CD4-positive, alpha-beta T cell treated with Interleukin-4 for 1 hour (primary cell): ENCODE results near the gene RFX3.

Experiments
- DNase-seq, 2 donors: peaks; one replicate each; pipeline ENCODE4 v3.0.0-alpha.2; 2020 to 2022

The RFX3 gene

DNA sequence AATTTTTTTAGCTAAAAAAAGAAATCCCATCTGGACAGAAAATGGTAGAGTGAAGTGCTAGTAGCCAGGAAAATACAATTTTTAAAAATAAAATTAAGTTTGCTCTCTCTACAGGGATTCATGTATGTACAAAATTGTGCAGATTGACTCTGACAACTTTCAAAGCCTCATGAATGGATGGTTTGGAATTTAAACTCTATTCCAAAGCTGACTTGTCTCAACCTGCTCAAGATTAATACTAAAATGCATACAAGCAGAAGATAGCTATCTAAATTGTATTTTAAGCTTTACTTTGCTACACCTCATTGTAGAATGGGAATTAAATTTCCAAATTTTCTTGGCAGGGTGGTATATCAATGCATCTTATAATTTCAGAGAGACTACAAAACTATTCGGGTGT, 257.6 kb downstream of the RFX3 start:
- DNase-seq: no peak

DNA sequence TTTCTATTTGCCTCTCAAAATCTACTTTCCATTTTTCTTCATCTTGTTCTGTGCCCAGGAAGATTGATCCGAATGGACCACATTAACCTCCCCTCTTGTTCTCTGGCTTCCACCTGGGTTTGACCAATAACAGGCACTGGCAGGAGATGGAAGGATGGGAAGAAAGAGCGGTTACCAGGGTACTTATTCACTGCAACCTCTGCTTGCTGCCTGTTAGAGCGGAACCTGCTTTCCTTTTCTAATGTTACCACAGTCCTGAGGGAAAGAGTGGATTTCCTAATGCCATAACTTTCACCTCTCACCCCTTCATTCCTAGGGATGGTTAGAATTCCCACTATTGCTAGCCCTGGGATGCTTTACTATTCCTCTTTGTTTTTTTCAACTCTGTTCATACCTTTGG, 262.1 kb downstream of the RFX3 start:
- no peak for DNase-seq

DNA sequence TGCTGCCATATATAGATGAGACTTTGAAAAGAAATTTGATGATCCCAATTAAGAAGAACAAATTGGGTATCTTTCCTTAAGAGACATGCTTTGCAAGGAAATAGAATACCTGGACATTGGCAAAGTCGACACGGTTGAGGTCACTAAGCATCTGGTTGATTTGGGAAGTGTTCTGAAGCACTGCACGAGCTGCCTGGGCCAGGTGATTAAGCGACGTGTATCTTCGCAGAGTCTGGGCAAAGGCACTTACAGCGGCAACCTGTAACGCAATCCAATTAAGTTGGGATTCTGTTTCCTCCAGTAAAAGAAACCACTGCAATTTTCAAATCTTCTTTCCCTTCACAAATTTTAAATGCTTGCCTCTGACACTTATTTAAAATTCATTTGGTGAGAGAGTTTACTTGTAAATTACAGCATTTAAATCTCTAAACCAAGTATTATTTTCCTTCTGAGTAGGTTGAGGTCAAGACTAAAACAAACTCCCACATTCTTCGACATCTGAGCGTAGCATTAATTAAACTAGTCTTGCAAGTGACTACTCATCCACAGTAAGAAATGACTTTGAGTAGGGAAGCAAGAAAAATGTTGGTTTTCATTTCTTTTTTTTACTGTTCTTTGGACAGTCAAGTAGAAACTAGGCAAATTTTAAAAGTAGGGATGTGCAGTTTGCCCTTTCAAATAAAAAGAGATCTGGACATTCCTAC, 262.8 kb downstream of the RFX3 start:
- DNase-seq: no peak

DNA sequence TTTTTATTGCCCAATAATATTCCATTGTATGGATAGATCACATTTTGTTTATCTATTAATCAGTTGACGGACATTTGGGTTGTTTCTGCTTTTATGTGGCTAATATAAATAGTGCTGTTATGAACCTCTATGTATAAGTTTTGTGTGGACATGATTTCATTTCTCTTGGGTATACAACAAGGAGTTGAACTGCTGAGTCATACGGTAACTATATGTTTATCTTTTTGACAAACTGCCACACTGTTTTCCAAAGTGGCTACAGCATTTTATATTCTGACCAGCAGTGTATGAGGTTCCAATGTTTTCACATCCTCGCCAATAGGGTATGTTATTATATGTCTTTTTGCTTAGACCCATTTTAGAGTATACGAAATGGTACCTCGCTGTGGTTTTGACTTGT, 264.3 kb downstream of the RFX3 start:
- no peak for DNase-seq

DNA sequence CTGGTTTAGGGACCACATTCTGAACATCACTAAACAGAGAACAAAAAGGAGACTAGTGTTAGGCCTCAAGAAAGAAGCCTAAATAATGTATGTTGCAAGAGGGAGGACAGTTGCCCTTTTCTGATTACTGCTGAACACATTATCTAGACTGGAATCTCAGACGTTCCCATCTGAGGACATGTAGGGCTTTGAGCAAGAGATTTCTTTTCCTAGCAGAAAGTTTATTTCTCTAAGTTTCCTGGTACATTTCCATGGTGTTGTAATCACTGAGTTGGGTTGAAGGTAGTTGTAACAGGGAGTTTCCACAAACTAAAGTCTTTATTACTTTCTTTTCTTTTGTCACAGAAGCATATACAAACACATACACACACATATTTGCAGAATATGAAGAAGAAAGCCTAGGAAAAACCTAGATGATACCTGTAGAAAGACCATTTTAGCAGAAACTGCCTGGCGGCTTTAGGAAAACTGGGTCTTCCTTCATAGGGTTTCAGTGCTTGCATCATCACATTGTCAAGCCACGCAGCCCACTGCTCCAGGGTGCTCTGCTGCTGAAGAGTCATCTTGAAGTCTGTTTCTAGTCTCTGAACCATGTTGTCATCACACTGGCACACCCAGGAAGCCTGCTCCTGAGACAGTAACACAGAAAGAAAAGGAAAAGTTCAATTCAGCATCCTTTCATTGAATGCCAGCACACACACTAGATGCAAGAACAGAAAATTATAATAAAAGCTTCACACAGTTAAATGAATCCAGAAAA, 269.1 kb downstream of the RFX3 start:
- DNase-seq: no peak

DNA sequence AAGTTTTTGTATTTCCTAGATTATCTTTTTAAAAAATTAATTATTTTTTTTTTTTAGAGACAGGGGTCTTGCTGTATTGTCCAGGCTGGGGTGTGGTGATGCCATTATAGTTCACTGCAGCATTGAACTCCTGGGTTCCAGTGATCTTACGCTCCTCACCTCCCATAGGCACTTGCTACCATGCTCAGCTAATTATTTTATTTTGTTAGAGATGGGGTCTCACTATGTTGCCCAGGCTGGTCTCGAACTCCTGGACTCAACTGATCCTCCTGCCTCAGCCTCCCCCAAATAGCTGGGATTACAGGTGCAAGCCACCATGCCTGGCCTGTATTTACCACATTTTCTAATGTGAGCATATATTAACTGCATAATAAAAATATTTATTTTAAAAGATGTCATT, 274.5 kb downstream of the RFX3 start:
- no peak for DNase-seq

DNA sequence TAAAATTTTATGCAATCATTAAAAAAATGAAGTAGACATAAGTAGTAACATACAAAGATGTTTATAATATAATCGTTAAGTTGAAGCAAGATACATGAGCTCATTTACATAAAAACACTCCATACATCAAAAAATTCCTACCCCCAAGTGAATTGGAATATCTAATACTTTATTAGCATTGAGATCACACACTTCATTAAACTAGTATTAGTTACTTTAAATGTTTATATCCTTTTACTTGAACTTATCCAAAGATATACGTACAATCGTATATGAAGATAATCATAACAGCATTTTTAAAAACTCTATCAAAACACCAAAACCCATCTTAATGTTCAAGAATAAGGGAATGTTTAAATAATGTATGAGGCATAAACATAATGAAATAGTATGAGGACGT, 275.1 kb downstream of the RFX3 start:
- DNase-seq: no peak

DNA sequence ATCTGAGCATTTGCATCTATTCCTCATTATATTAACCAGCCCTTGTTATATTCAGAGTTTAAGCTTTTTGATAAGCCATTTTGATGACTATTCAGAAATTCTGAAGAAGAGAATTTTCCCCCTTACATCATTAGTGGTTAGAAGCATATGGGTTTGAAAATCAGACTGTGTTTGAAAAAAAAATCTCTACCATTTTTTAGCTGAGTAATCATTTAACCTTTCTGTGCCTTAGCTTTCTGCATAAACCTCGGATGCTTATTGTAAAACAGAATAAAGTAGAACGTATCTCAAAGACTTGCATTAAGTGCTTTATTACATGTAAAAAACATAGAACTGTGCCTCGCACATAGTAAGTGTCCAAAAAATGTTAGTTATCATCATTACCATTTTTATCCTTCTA, 278.6 kb downstream of the RFX3 start:
- DNase-seq: no peak

DNA sequence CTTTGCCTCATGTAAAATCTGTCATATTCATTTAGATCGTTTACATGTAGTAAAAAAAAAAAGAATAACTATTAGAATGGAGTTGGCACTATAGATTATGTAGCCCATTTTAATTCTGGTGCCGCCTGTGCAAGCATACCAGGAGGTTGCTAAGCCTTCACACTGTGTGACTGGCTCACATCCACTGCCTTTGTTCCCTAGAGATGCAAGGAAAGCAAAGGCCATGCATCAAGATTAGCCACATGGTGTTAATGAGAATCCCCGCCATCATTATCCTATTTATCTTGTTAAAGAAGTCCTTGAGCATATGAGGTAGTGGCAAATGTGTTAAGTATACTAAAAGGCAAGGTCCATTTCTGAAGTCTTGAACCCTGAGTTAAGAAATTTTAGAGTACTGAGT, 279.6 kb downstream of the RFX3 start:
- DNase-seq: no peak

DNA sequence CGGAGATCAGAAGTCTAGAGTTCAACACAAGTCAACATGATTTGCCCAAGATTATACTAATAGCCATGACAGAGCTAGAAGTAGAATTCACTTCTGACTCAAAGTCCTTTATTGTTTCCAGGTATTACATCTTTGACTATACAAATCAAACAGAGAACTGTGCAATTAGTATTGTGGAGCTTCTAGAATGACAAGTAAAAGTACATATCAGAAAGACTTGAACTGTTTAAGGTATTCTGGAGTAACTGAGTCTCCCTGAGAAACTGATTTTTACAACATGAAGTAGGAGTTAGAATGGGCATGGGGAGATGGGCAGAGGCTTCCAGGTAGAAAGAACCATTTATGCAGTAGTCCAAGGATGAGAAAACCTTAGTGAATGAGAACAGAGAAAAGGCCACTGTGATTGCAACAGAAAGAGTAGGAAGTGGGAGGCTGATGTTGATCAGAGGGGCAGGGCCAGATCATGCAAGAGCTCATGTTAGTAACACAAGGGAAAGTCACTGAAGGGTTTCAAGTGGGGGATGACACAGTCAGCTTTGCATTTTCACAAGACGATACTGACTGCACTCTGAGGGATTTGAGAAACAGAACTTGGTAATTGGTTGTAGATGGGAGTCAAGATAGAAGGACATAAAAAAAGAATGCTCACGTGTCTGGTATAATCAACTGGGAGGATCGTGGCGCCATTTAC, 280.7 kb downstream of the RFX3 start:
- no peak for DNase-seq

DNA sequence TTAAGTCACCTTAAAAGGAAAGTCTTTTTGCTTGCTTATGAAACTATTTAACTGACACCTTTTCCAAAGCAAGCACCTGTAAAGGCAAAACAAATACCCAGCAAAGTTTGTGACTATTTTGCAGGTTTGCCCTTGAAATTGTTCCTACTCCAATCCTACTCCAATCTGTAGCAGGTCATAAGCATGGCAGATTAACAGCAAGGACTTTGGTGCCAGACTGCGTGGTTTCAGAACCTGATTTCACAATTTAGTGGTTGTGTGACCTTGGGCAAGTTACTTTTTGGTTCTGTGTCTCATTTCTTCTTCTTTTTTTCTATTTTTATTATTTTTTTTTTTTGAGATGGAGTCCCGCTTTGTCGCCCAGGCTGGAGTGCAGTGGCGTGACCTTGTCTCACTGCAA, 282.1 kb downstream of the RFX3 start:
- no peak for DNase-seq

DNA sequence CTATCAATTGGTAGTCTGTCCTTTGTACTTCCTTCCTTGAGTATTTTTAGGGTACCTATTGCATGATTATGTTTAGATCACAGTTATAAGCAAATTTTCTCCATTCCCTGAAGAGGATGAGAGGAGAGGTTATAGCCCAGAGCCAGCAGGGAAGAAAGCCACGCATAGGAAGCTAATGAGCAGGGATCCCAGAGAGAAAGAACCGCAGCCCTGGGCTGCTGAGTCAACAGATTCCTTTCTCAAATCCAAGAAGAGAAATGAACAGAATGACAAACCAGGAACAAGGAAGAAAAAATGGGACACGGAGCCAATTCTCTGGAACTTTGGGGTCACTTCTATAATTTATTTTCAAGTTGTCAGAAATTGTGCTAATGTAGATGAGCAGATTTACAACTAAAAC, 284.5 kb downstream of the RFX3 start:
- DNase-seq: no peak

DNA sequence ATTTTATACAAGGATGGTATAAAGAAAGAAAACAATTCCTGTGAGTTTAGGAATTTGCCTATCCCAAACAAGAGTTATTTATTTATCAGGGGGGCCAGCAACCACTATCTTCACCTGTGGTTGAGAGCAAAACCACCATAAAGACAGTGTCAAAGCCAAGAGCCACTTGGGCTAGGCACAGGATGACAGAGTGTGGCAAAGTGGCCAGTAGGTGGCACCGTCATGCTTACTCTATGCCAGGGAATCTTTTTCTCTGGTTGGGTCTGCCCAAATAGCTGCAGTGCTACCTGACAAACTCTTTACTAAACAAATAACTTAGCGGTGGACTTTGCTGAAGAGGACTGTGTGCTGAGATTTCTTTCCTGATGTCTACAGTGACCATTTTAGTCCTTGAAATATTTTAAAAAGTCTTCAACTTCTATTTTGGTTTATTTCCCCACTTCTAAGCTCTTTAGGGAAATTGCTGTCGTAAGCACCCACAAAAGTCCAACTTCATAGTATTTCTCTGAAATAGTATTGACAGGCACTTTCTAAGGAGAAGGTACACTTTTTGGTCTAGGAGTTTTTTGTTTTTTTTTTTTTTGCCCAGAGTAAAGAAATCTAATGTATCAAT, 285.0 kb downstream of the RFX3 start:
- peak; percentile 62 to 66 for DNase-seq

DNA sequence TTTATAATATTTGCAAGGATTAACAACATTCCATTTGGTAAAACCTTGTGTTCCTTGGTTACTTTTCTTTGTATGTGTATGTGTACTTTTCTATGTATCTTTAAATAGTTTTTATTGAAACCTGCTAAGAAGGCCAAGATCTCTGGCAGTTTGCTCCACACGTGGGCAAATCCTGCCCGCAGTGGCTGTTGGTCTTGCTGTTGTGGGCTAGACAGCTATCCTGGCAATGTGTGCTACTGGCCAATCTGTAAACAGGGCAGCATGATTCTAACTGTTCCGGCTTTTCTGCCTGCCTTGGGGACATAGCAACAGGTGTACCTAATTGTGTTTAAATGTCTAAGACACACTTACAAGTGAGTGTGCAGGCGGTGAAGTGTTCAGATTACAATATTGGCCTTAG, 286.6 kb downstream of the RFX3 start:
- DNase-seq: no peak

DNA sequence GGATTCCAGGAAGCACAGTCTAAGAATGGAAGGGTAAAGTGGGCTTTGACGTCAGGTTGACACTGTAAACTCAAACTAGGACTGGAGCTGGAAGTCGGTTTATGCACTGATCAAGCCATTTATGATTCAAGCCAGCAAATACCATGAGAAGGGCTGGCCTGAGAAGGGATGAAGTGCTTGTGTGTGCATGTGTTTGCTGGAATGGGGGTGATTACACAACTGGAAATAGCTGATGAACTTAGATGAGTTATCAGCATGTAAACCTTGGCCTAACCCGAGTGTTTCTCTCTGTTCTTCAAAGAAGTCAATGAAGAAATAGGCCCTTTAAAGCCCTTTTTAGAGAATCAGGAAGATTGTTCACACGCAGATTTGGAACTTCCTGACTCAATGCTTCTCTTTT, 287.6 kb downstream of the RFX3 start:
- no peak for DNase-seq

DNA sequence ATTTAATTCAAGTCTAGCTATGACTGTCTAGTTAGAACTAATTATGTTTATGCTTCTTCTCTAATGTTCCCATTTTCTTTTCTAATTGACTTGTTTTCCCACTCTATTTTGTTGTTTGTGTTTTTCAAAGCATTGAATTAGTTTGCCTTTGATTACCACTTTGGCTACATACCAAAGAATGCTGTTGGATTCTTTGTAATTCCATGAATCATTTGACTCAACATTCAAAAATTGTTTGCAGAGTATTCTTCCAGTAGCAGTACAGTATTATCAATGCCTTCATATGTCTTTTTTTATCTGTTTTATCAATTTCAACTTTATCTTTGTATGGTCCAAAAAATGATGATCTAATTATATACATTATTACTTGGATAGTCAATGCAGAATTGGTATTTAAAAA, 288.7 kb downstream of the RFX3 start:
- DNase-seq: no peak

DNA sequence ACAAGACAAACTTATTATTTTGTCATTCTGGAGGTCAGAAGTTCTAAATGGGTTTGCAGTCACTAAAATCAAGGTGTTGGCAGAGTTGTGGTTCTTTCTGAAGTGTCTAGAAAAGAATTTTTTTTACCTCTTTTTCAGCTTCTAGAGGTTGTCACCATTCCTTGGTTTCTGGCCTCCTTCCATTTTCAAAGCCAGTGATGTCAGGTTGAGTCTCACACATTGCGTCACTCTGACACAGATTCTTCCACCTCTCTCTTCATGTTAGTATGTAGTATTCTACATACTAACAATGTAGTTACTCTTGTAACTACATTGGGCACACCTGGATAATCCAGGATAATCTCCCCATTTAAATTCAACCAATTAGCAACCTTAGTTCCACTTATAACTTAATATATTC, 290.3 kb downstream of the RFX3 start:
- DNase-seq: no peak

DNA sequence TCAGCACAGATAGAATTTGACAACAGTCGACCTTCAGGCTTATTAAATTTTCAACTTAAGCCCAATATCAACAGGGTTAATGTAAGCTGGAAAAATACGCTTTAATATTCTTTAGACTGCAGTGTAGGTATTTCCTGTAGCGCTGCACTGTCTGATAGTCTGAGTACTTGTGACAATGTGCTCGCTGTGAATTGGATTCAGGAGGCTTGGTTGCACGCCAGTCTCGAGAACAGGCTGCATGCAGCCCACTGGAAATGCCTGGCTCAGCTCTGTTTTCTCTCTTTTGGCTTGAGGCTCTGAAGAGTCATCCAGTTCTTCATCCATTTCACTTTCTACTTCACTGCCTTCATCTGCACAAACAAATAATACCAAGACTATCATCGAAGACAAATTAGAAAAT, 300.9 kb downstream of the RFX3 start:
- DNase-seq: no peak

DNA sequence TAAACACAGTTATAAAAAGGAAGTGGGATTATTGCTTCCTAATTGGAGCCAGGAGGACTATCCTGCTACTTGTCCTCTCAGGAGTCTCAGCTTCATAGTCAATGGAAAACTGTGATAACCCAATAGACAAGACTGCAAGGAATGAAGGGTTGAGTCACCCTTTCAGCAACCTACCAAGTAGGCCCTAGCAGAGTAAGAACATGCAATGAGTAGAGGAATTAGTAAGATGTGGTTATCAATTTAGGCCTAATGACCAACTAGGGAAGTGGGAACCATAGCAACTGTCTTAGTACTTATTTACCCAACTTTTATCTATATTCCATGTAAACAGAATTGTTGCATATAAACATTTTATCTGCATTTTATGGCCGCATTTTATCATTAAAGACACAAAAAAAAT, 310.1 kb downstream of the RFX3 start:
- DNase-seq: no peak

DNA sequence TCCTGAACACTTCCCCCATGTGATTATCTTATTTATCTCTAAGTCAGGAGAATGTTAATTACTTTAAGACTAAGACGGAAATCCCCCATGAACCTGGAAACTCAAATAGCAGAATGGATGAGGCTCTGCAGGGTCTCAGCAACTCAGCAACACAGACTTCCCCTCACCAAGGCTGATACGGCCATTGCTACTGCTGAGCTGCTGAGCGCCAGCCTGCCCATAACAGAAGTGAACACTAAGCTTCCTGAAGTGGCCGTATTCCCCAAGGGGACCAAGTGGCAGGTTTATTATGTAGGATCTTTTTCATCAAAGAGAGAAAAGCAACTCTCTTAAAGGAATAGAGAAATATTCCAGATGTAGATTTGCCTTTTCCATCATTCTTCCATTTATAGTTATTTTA, 311.1 kb downstream of the RFX3 start:
- no peak for DNase-seq

DNA sequence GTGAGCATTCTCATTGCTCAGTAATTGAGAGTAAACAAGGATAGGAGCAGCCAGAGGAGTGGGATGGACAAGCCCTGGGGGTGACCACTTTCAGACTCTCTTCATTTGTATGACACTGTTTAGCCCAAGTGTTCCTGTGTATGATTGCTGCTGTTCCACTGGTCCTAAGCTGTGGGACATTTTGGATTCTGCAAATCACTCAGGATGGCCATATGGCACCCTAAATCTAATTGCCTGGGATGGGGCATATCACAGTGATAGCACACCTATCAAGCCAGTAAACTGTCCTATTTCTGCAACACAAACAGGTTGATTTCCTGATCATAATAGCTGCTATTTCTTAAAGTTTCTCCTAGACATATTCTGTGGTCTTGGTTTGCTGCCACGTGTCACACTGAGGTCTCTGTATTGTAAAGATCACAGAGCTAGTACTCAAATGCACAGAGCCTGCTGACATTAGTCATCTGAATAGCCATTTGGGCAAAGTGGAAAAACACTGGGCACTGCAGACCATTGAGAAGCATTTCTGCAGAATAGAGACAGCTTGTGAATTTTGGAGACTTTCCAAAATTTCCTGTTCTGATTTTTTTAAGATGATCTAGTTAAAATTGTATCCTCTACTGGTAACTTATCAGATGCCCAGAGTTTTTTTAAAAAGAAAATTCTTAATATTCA, 320.2 kb downstream of the RFX3 start:
- no peak for DNase-seq

DNA sequence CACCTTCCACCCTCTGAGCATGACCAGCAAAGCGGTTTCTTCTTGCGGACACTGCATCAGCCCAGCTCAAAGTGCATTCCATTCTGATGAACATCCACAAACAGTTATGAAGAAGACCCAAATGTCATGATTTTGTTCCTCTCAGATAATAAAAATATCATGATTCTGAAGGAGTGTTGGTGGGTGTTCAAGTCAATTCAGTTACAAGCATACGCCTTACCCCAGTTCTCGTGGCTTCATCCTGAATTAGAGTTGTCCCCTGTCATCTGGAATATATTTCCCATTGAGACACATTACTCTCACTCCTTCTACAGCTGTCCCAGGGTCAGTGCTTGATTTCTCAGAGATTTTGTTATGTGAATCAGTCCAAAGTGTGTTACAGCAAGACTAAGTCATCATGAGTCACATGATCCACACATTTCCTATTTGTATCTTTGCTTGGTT, 325.4 kb downstream of the RFX3 start:
- DNase-seq: no peak

DNA sequence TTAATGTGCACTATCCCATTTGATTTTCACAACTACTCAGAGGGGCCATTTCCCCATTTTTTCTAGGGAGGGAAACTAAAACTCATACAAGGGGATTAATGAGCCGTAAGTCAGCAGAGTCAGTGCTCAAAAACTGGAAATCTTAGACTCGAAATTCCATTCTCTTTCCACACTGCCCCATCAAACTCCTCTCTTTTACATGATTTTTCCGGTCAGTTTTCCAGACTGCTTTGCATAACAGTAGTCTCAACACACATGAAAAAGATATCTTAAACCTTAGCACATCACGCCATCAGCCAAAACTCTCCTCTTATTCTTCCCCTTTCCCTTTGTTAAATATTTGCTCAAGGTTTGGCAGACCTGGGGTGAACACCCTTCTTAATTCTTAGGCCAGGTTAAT, 332.0 kb downstream of the RFX3 start:
- DNase-seq: no peak
